ENCODE results near the gene ALKBH3.

The ALKBH3 gene

DNA sequence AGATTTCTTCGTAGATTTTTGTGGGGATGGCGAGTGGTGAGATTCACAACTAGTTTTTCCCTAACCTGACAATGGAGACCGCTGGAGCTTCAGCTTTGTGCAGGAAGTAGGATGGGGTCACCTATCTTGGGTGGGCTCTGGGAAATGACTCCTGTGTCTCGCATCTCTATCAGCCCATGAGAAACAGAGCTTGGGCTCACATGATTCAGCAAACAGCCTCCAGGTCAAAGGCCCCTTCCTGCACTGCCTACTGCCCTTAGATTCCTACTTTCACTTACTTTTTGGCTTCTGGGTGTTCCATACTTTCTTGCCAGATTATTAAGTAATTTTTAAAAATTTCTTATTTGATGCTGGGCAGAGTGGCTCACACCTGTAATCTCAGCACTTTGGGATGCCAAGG, 88.1 kb downstream of the ALKBH3 start:
- no peak for DNase-seq

DNA sequence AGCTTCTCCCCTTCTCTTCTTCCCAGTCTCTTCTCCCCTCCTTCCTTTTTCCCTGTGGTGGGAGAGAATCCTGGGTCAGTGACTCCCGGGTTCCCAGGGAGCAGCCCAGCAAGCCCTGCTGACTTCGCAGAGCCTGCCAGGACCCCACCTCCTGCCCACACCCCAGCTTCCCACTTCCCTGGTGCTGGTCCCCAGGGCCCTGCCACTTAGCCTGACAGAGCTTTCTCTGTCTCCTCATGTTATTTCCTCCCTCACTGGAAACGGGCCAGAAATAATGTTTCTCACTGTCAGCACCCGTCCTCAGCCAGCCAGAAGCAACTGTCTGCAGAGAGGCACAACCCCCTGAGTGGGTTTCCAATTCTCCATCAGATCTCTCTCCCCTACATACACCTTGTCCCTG, 88.9 kb downstream of the ALKBH3 start:
- no peak for DNase-seq

Data from activated effector memory CD4-positive, alpha-beta T cell treated with anti-CD3 and anti-CD28 coated beads, Interleukin-2, amount 50 U/mL, for 16 hours (primary cell).